ENCODE data around the gene DLG2.

The DLG2 gene

DNA sequence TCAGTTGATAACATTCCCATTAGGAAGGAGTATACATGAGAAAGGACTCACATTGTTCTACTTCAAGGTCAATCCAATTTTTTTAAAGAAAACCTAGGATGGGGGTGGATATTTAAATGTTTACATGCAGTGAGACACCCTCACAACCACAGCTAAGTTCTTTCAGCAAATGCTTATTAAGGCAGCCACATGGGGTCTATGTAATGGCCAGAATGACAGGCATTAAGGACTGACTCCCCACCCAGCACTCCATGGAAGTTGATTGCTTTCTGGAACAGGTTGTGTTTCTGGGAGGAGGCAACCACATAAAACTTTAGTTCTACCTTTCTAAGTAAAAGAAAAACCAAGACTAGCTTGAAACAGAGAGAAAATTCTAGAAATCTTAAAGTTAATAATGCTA lies 1678.9 kb downstream of the DLG2 start:
- no peak for DNase-seq

DNA sequence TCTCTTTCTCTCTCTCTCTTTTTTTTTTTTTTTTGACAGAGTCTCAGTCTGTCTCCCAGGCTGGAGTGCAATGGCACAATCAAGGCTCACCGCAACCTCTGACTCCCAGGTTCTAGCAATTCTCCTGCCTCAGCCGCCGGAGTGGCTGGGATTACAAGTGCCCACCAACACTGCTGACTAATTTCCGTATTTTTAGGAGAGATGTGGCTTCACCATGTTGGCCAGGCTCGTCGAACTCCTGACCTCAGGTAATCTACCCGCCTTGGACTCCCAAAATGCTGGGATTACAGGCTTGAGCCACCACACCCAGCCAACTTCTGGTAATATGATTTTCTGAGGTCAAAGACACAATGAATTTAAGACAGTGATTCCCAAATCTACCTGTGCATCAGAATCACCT lies 1681.2 kb downstream of the DLG2 start:
- DNase-seq = no peak

DNA sequence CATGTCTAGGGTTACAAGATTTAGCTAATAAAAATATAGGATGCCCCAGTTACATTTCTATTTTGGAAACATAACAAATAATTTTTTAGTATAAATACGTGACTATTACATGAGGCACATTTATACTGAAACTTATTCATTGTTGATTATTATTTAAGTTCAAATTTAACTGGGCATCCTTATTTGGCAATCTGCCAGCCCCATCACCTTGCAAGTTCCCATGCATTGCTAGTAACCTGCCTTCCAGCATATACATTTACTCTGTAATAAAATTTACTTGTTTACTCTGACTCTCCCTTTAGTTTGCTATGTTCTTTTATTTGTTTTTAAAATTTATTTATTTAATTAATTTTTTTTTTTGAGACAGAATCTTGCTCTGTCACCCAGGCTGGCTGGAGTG lies 1686.1 kb downstream of the DLG2 start:
- no peak for DNase-seq

DNA sequence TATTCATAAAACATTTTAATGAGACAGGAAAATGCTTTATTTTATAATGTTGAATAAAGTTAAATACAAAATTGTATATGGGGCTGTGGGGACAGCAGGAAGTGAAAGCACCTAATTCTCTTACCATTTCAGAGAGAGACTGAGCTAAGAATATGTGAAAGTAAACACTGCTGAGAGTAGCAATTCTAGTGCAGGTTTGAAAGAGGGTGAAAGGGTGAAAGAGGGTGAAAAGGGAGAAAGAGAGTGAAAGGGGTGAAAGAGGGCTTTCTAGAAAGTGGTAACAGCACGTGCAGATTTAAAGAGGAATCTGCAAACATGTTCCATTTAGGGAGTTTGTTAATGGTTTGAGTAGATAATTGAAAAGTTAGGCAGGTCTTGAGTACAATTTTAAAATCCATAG lies 1689.0 kb downstream of the DLG2 start:
- DNase-seq = no peak

DNA sequence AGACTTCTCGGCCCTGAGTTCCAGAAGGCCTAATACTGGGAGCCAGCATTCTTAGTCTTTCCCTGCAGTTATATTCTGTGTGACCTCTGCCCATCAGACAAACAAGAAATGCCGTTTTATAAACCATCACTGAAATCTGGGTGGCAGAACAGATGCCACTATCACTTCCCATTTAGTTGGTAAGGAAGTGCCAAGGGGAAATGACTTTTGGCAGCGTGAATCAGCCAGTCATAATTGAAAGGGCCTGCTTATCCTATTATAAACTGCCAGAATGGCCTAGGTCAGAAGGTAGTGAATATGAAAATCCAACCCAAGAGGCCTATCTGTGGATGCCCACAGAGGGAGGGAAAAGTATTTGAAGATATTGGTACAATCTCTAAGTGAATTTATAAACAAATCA lies 1694.1 kb downstream of the DLG2 start:
- DNase-seq = no peak

DNA sequence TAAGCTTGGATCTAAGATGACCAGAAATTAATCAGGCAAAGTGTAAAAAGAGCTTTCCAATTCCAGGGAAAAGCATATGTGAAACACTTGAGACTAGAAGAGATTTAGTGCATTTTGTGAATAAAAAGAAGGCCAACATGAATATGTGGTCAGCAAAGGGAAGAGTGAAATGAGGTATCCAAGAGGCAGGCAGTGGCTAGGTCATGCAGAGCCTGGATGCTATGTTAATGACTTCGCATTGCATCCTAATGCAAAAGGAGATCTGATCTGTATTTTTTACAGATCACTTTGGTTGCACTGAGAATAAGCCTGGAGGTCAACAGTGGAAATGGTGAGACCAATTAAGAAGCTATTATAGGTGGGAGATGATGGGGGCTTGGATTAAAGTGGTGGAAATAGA lies 1699.7 kb downstream of the DLG2 start:
- DNase-seq = no peak

DNA sequence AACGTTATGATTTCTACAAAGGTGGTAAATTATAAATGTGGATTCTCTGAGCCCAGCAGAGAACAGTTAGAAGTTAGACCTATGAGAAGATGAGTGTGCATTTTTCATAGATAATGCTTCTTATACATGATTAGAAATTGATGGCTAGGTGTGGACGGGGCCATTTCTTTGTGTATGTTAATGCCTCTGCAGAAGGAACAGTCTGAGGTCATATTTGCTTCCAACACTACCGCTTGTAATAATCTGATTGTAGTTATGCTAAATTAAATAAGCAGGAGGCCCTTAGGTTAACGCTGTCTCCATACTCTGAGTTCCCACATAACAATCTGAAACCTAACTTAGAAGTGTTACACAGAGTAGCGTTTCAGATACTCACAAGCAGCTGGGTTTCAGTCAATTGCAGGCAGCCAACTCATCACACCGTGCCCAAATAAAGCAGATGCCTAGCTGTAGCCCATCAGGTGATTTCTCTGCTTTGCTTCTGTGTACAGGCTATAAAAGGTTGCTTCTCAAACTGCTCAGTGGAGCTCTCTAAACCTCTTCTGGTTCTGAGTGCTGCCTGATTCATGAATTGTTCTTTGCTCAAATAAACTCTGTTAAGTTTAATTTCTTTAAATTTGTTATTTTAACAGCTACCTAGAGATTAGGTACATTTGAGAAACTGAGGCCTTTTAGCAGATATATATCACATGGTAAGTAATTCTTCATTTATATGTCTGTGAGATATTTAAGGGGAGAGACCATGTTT lies 1702.2 kb downstream of the DLG2 start:
- DNase-seq = no peak

DNA sequence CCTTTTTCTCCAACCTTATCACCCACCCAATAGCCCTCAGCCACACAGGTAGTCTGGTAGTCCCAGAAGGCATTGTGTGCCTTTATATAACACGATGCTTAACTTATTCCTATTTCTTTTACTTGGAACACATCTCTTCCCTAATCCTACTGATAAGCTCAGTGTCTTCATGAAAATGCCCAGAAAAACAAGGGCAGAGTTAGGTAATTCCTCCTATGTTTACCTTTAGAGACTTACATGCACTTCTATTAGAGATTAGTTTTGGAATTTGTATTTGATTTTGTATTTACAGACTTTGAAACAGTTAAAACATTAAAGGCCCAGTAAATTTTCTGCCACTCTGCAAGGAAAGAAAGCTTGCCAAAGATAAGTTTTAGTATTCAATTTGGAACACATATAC lies 1703.2 kb downstream of the DLG2 start:
- no peak for DNase-seq

DNA sequence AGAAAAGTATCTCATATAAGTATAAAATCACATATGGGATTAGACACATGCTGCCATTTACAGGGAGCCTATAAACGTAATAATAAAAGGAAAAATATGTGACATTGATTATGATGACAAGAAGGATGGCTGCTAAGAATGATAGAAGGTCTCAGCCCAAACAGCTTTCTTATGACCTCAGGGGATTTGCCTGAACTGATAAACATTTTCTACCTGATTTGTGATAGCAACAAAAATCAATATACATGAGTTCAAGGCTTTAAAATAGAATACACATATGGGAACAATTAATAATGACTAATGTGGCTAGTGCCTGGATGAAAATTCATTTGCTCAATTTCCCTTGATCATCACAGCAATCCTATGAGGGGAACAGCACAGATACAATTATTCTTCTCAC lies 1704.2 kb downstream of the DLG2 start:
- no peak for DNase-seq

DNA sequence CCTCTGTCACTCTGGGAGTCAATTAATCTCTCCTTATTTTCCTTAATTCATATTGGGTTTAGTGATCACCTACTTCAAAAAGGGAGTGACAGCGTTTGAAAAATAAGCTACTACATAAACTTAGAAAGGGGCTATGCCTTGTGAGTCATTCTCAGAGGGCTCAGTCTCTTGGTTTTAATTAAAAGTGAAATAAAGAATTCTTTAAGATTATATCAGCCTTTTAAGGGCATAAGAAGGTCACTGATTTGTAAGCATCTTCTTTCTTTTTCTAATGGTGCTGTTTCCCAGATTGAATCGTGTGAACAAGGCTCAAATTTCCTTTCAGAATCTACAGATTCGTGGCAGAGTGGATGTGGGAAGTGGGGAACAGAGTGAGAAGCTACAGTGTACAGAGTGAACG lies 1704.8 kb downstream of the DLG2 start:
- DNase-seq = no peak

DNA sequence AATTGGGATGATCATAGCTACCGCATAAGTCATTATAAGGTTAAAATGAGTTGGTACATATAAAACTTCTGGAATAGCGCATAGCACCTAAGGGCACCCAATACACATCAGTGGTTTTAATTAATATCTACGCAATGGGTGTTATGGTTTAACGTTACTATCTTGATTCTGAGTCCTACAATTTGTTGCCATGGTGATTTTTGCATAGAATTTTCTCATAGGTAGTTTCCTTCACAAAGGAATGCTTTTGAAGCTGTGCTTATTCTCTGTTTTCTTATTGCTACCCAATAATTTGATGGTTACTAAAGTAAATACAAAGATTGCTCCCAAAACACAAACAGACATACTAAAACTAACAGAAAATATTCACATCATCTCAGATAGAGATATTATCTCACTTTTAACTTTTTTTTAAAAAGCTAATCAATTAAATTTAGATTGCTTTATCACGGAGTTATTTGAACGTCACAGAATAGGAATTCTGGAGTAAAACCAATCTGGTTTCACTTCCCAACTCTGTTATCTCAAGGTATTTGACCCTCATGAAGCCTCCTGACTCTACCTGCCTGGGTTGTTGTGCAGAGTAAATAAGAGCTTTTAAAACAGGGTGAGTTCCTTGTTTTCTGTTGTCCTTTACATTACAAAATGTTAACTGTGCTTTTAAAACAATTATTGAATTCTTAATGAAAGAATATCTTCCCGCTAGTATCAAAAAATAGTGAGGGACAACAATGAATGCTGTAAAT lies 1705.5 kb downstream of the DLG2 start:
- no peak for DNase-seq

DNA sequence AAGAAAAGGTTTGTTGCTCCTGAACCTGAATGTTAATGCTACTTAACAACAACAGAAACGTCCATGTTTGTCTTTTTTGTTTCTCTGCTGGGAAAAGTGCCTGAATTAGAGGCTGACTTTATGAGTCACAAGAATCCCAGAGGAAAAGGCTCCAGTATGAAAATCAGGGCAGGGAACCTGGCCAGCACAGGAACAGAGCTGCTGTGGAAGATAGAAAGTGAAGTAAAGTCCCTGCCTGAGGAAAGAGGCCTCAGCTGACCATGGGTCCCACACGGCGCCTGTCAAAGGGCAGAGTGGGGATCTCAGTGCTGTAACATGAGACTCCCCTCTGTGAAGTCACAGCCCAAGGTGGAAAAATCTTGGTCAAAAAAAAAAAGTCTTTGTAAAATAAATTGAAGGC lies 1708.7 kb downstream of the DLG2 start:
- DNase-seq = no peak

DNA sequence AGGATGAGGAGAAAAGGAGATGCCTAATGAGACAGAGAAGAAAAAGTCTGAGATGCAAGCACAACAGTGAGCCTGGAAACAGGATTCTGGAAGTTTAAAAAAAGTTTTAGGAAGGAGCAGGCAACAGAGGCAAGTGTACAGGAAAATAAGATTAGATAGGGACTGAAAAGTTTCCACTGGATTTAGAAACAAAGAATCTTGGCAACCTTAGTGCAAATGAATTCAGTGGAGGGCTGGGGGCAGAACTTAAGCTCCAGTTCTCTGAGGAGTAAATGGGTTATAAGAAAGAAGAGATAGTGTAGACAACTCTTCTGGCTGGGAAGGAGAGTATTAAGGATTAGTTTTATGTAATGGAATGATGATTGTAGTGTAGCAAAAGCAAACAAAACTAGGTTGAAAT lies 1712.1 kb downstream of the DLG2 start:
- DNase-seq = no peak

DNA sequence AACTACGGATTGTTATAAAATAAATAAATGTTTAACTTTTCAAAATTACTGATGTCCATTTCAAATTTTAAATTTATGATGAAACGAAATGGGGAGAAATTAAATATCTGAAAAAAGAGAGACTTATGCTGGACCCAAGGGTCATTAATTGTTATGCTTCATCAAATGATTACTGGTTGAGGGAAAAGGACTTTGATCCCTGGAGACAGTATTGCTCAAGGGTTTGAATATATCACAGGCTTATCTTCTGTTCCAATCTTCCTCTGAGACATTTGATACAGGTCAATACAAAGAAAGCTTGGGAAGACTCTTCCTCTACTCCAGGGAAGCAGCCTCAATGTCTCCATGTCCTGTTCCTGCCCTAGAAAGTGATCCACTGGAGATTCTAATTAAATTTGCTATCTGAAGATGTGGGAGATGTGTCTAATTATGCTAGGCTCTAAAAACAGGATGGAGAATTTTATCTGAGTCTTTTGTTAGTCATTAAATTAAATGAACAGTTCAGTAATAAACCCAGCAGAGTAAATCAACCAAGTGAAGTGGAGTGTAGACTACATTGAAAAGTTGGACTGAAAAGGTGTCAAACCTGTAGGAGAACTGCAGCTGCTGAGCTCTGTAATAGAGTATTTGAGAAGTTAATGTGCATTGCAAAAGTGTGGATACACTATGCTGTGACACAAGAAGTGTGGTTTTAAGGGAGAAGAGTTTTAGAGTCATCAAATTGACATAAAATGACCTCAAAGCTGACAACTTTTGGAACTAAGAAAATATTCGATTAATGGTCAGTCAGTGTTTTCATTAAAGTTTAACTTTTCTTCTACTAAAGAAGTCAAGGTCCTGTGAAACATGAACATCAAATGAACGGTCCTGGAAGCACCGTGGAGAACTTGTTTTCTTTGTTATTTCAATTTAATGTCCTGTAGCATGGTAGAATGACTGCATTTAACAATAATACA lies 1717.3 kb downstream of the DLG2 start:
- DNase-seq = no peak

DNA sequence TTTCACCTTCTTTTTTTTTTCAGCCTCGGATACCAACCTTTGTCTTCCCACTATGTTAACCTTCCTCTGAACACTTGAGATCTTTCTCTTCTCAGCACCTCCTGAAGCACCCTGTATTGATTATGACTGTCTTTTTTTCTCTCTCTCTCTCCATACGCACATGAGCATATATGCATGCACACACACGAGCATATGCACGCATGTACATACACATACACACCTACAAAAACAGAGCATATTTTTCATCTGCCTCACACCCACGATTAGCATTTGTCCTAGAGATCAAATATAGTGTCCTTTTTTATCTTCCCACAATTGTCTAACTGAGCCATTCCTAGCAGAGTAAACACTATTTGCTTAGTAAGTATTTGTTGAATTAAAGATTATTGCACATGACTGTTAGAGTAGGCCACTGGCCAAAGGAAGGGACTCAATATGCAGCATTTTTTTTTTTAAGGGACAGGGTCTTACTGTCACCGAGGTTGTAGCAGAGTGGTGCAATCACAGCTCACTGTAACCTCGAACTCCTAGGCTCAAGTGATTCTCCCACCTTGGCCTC lies 1718.8 kb downstream of the DLG2 start:
- DNase-seq = no peak

DNA sequence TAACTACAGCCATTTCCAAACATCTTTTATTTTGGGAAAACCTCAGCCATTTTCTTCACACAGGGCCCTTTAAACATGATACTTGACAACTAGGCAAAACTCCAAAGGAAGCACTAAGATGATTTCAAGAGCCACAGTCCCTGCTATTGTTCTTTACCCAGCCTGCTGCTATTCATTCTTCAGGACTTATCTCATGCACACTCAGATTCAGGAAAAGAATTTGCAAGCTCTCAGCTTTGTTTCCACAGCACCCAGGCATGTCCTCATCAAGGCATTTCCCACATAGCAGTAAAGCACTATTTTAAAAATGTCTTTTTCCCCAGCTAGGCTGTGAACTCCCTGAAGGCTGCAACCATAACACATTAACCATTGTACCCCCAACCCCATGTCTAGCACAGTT lies 1731.6 kb downstream of the DLG2 start:
- DNase-seq = no peak

DNA sequence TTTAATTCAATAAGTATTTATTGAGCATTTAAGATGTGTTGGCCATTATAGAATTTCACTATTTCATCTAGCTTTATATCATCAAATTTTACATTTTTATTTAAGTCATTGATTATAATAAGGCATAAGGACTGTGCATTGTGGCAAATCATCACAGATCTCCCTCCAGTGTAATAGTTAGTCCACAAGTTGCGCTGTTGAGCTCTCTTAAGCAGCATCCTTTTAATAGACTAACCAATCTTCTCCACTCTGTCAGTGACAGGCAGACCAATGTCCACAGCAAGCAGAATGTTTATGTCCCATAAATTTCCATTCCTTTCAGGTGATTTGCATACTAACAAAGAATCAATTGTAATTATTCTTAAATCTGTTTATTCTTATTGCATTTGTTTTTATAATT lies 1745.7 kb downstream of the DLG2 start:
- DNase-seq = no peak

DNA sequence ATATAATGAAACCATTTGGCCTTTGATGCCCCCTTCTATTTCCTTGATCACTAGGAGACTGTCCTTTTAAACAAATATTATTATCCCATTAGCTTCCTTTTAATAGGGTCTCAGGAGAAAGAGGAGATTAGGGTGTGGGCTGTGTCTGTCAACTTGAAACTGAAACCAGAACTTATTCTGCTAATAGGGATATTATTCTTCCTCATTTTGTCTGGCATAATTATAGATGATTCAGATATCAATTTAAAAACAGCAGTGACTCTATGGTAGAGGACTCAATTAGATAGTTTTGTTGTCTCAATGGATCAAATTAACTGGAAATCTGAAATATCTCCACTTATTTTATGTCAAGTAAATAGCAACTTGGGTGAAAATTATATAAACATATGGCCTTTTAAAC lies 1756.1 kb downstream of the DLG2 start:
- no peak for DNase-seq

DNA sequence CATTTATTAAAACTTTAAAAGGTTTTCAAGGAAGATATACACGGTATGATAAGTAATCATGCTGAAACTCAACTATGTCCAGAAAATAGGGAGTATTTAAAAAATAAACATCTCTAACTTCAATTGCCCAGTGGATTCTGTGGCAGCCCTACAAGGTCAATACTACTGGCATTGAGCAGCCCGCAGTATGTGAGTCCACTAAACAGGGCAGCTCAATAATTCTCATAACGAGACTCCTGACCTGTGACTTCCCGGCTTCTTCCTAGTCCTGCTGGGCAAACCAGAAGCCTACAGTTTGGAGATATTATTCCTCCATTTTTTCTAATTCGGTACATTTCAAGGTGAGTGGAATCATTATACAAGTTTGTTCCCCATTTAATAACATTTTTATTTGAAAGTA lies 1760.5 kb downstream of the DLG2 start:
- no peak for DNase-seq

DNA sequence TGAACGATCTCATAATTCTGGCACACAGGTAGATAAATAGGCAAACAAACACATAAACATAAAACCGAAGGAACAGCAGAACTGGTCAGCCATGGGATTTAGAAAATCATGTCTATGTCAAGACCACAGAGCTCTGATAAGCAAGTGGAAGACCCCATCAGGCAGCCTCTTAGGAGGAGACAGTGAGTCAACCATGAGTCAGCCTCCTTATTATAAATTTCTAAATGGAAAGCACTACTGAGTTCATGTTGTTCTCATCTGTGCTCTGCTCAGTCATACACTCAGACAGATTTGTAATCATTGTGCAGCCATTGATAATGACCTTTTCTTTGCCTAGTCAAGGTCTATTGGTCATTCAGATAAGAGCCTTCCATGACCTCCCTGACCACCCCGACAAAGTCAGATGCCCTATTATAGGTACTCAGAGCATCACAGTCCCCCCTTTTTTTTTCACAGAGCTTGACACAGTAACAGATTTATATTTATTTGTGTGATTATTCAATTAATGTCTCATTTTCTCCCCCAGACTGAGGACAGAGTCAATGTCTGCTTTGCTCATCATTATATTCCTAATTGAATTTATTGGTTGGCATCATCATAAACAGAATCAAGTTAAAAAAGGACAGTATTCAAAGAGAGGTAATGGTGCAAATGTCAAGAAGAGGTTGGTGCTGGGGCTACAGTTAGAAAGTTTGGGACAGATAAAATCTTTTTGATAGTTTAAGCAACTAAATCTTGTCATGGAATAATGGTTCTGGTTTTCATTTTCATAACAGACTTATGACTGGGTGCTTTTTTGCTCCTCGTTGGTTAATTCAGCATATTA lies 1761.3 kb downstream of the DLG2 start:
- no peak for DNase-seq

DNA sequence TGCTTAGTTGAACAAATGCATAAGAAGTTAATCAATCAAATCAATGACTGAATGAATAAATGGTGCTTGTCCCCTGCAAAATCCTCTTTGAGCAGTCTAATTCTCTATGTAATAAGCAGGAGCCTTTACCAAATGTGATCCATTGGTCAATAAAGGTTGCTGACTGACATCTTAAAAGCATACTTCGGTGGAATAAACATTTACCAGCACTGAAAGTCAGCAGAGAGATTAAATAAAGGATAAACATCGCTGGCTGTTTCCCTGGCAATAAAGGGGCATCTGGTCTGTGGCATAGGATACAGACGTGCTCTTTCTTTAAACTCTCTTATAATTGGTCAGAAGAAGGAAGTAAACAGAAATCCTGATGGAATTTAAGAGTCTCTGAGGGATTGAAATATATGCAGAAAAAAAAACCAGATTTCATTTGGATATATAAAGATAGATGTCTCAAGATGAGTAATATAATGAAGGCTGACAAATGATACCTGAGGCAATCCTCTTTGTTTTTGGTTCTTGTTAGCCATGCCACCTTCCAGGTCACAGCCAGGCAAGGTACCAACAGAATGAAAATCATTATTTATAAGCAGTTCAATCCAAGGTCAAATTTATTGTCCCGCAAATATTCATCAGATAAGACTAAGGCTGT lies 1762.6 kb downstream of the DLG2 start:
- DNase-seq = no peak

DNA sequence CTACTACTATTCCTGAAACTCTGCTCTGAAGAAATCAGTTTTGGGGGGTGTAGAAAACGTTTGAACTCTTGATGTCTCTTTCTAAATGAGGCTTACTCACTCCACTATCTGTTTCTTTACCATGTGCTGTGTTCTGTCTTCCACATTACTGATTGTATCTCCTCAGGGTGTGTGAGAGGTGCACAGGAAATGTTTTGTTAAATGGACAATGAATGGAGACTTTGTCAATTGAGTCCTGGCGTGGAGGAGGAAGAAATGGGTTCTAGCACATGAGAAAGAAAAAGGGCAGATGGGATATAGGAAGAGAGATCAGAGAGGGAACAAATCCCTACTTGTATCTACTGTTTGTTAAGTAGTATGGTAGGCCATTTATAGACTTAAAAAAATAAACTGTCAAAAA lies 1763.9 kb downstream of the DLG2 start:
- DNase-seq = no peak

Measured in SHP77 treated with DMSO at 0.1 percent for 48 hours (cell line).